Nephron progenitor cell (in vitro differentiated cells): ENCODE measurements around the gene SRD5A2.

Experiments
- DNase-seq: peaks from one replicate; pipeline ENCODE4 v3.0.0; 2021
- H3K27ac Mint-ChIP-seq: 2 replicates; pipeline ENCODE4 v1.8.0; 2021; ENCODE audit warnings: mild to moderate bottlenecking, moderate library complexity, mixed read lengths
- H3K27me3 Mint-ChIP-seq: 2 replicates; pipeline ENCODE4 v1.8.0; 2021; ENCODE audit warnings: mild to moderate bottlenecking, low read depth, mixed read lengths; ENCODE audit not compliant: poor library complexity
- H3K36me3 Mint-ChIP-seq: 2 replicates; pipeline ENCODE4 v1.8.0; 2021; ENCODE audit warnings: low read depth, mixed read lengths
- H3K4me1 Mint-ChIP-seq: 2 replicates; pipeline ENCODE4 v1.8.0; 2021; ENCODE audit warnings: mixed read lengths
- H3K4me3 Mint-ChIP-seq: 2 replicates; pipeline ENCODE4 v1.8.0; 2021; ENCODE audit warnings: mild to moderate bottlenecking, moderate library complexity, mixed read lengths
- H3K9me3 Mint-ChIP-seq: 2 replicates; pipeline ENCODE4 v1.8.0; 2021; ENCODE audit warnings: mild to moderate bottlenecking, moderate library complexity, mixed read lengths
- TF ChIP-seq, protein P1 (sequence below): fragments of 200-600 bp; sonication (generic); IDR thresholded peaks from 2 replicates; pipeline ENCODE4 v1.5.0; 2021; ENCODE audit warnings: antibody characterized with exemption

The SRD5A2 gene, protein sequence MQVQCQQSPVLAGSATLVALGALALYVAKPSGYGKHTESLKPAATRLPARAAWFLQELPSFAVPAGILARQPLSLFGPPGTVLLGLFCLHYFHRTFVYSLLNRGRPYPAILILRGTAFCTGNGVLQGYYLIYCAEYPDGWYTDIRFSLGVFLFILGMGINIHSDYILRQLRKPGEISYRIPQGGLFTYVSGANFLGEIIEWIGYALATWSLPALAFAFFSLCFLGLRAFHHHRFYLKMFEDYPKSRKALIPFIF

DNA sequence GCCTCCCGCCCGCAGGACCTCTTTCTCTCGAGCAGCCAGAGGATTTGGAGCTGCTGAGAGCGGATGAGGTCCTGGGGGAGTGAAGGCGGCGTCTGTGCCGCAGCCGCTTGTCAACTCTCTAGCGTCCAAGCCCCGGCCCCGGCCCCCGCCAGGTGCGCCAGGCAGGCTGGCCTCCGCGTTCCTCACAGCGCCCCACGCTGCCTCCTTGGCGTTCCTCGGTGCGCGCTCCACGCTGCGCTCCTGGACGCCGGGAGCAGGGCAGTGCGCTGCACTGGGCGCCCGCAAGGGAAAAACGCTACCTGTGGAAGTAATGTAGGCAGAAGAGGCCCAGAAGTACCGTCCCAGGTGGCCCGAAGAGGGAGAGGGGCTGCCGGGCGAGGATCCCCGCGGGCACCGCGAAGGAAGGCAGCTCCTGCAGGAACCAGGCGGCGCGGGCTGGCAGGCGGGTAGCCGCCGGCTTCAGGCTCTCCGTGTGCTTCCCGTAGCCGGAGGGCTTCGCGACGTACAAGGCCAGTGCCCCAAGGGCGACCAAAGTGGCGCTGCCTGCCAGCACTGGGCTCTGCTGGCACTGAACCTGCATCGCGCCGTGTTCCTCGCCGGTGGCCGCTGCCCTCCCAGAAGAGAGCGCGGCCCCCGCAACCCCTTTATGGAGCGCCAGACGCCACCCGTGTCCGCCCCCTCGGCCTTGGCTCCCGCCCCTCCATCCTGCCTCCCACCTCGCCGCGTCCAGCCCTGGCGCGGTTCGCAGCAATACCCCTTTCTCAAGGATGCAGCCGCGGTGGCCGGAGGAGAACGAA lies at the start of gene SRD5A2:
TSS of gene SRD5A2 (minus strand) at position 618 of the 797 bp plus-strand sequence. CDS start at position 580, 38 bp downstream.
- H3K27me3 Mint-ChIP-seq = peaks cover 83% of the 10 kb centered on the region
- H3K4me1 Mint-ChIP-seq = peaks cover 4% of the 10 kb centered on the region
- H3K27ac Mint-ChIP-seq = no peak within 1 kb of the TSS
- peak; percentile 56 for DNase-seq
- TF ChIP-seq, protein P1, sequence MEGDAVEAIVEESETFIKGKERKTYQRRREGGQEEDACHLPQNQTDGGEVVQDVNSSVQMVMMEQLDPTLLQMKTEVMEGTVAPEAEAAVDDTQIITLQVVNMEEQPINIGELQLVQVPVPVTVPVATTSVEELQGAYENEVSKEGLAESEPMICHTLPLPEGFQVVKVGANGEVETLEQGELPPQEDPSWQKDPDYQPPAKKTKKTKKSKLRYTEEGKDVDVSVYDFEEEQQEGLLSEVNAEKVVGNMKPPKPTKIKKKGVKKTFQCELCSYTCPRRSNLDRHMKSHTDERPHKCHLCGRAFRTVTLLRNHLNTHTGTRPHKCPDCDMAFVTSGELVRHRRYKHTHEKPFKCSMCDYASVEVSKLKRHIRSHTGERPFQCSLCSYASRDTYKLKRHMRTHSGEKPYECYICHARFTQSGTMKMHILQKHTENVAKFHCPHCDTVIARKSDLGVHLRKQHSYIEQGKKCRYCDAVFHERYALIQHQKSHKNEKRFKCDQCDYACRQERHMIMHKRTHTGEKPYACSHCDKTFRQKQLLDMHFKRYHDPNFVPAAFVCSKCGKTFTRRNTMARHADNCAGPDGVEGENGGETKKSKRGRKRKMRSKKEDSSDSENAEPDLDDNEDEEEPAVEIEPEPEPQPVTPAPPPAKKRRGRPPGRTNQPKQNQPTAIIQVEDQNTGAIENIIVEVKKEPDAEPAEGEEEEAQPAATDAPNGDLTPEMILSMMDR = no peak
- peaks cover 34% of the 10 kb centered on the region for H3K9me3 Mint-ChIP-seq
- H3K4me3 Mint-ChIP-seq = peak within 1 kb of the TSS; percentile 72
- H3K36me3 Mint-ChIP-seq = no peaks in the 10 kb centered on the region

DNA sequence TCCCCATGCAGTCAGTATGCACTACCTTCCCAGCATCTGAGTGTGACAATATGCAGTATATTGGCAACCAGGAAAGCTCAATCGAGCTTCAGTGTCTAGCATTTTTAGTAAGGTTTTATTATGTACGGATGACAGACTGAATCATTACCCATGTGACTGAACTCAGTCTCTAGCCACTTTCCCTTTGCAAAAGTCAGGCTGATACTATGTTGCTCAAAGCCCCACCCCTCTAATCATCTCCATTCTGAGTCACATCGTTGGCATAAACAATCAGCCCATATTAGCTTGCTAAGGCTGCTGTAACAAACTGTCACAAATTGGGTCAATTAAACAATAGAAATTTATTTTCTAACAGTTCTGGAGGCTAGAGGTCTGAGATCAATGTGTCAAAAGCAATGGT lies 25.8 kb upstream of the SRD5A2 start:
- Mint-ChIP-seq H3K9me3 (peaks cover 57% of the 10 kb centered on the region), H3K27me3 (peaks cover 17% of the 10 kb centered on the region), H3K4me1 (no peaks in the 10 kb centered on the region), H3K4me3 (no peak overlapping the region), H3K36me3 (no peaks in the 10 kb centered on the region), H3K27ac (no peak overlapping the region)
- TF ChIP-seq, protein P1 = no peak
- DNase-seq = no peak

DNA sequence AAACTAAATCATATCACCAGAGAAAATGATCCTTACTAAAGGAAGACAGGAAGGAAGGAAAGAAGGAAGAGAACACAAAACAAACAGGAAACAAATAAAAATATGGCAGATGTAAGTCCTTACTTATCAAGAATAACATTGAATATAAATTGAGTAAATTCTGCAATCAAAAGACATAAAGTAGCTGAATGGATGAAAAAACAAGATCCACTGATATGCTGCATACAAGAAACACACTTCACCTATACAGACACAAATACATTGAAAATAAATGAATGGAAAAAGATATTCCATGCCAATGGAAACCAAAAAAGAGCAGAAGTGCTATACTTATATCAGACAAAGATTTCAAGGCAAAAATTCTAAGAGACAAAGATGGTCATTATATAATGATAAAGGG lies 18.0 kb upstream of the SRD5A2 start:
- H3K4me3 Mint-ChIP-seq = no peak overlapping the region

DNA sequence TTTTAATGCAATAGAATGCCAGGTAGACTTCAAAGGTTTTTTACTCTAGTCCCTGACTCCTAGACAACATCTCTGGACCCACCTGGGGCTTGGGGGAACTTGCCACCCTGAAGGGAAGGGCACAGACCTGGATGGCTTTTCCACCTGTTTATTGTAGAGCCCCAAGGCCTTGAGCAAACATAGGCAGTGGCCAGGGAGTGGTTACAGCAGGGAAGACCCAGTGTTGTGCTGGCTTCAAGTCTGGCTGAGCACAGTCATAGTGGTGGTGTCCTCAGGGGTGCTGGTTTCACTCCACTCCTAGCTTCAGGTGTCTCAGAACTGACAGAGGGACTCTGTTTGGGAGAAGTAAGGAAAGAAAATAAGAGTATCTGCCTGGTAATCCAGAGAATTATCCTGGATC lies 5.5 kb upstream of the SRD5A2 start:
- H3K27ac Mint-ChIP-seq = no peak overlapping the region

More for the DNA sequence above, 18.0 kb upstream of the SRD5A2 start:
- peaks cover 60% of the 10 kb centered on the region for H3K9me3 Mint-ChIP-seq
- H3K27me3 Mint-ChIP-seq = peaks cover 27% of the 10 kb centered on the region
- TF ChIP-seq, protein P1 = no peak
- H3K4me1 Mint-ChIP-seq = no peaks in the 10 kb centered on the region
- no peak for DNase-seq
- no peaks in the 10 kb centered on the region for H3K36me3 Mint-ChIP-seq
- no peak overlapping the region for H3K27ac Mint-ChIP-seq

DNA sequence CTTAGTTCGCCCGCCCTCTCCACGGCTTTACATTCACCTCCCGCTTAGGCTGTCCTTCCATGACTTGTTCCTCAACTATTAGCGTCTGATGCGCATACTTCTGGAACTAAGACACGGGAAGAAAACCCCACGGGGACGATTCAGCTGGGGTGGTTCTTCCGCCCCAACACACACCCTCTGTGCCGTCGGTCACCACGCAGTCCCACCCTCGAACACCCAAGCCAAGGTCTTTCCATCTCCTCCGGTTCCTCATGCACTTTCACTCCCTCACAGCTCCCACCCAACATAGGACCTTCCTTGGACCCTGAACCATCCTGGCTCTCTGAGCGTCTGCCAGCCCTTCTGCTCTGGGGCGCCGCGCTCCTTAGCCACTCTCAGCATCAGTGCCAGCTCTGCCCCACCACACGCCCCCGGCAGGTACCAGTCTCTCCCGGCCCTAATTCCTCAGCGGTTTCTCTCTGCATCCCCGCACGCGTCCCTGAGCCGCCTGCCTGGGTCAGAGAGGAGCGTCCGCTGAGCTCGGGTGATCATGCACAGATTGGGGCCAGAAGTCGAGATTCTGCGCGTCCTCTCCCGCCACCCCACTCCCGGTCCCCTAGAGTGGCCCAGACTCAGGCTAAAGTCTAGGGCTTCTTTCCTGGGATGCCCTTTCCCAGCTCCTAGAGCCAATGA lies 522 bp upstream of the SRD5A2 start:
- no peak for DNase-seq
- peaks cover 4% of the 10 kb centered on the region for H3K4me1 Mint-ChIP-seq
- peaks cover 32% of the 10 kb centered on the region for H3K9me3 Mint-ChIP-seq
- H3K36me3 Mint-ChIP-seq = no peaks in the 10 kb centered on the region
- no peak overlapping the region for H3K27ac Mint-ChIP-seq
- H3K4me3 Mint-ChIP-seq = peak overlapping the region; percentile 60
- peaks cover 89% of the 10 kb centered on the region for H3K27me3 Mint-ChIP-seq
- TF ChIP-seq, protein P1 = no peak

More for the DNA sequence above, 5.5 kb upstream of the SRD5A2 start:
- Mint-ChIP-seq H3K4me3 (no peak overlapping the region), H3K36me3 (no peaks in the 10 kb centered on the region), H3K4me1 (no peaks in the 10 kb centered on the region), H3K27me3 (peaks cover 63% of the 10 kb centered on the region), H3K9me3 (peaks cover 40% of the 10 kb centered on the region)
- TF ChIP-seq, protein P1 = no peak
- no peak for DNase-seq
